Effector CD4-positive, alpha-beta T cell (primary cell): ENCODE results near the gene HDGFL2.

Source experiments
- DNase-seq: peaks from one replicate; pipeline ENCODE4 v3.0.0-alpha.2; 2020

The HDGFL2 gene

DNA sequence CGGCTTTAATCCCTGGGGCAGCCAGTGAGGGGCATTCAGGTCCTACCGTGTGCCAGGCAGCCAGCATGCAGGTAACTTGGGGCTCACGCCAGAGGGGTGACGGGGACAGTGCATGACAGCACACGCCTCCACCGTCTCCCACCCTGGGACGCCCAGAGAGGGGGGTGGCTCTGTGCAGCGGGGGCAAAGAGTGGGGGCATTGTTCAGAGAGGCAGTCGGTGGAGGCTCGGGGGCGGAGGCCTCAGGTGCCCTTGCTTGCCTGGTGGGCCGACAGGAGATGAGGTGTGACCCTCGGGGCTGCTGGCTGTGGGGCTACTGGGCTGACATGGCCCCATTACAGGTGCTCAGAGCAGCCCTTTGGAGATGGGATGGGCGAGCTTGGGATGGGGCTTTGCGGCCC, 27.8 kb downstream of the HDGFL2 start:
- no peak for DNase-seq

DNA sequence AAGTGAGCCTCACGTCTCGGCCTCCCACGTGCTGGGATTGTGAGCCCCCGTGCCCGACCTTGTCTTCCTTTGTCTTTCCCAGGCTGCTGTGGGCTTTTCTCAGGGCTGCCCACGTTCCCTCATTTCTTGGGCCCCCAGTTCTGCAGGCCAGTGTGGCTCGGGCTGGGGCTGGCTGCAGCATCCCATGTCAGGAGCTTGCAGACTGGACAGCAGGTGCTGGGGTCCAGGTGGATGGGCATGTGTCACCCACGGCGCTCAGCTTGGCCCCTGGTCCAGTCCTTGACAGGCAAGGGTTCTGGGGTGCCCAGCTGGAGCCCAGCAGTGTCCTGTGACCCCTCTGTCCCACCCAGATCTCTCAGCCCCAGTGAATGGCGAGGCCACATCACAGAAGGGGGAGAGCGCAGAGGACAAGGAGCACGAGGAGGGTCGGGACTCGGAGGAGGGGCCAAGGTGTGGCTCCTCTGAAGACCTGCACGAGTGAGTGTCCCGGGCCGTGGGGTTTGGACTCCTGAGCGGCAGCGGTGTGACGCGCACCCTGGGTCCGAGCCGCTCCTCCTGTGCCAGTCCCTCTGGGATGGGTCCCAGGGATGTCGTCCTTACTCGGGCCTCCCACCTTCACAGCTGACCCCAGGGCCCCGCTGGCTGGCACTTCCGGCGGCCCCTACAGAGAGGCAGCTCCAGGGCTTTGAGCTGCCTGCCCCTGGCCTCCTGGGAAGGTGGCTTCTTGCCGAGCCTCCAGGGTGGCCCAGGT, 28.9 kb downstream of the HDGFL2 start:
- no peak for DNase-seq

DNA sequence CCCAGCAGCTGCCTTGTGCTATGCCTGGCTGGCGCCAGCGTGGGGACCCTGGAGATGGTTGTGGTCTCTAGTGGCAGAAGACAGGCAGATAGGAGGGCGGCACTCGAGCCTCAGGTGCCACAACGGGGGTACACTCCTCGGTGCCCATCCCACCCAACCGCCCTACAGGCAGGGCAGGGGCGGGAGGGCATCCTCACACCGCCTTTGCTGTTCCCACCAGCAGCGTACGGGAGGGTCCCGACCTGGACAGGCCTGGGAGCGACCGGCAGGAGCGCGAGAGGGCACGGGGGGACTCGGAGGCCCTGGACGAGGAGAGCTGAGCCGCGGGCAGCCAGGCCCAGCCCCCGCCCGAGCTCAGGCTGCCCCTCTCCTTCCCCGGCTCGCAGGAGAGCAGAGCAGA, 29.6 kb downstream of the HDGFL2 start:
- DNase-seq: no peak

DNA sequence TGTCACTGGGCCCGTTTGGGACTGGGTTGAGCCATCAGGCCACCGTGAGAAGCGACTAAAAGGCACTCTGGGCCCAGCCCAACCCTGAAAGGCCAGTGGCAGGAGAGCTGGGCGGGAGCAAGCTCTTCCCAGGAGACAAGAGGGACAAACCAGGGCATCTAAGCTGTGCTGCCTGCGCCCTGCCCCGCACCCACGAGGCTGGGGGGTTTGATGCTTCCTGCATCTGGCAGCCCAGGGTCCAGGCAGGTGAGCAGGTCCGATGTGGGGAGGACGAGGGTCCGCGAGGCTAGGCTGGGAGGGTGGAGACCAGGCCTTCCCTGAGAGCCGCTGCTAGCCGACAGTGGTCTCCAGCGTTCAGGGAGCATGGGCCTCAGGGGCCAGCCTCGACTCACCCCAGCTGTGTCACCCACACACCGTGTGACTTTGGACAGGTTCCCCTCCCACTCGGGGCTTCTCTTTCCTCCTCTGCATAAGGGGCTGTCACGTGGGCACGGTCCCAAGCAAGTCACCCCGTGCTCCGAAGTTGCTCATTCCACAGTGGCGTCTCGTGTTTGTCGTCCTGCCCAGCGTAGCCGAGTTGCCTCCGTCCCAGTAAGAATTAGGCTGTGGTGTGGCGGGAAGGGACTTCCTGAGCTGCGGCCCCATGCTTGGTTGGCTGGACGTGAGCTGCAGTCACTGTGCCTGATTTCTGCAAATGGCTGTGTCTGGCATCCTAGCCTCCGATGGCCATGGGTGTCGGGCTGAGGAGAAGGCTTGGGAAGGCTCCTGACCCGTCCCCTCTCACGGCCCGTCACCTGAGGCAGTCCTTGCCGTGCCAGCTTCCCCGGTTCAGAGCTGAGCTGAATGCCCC, 30.4 kb downstream of the HDGFL2 start:
- no peak for DNase-seq

DNA sequence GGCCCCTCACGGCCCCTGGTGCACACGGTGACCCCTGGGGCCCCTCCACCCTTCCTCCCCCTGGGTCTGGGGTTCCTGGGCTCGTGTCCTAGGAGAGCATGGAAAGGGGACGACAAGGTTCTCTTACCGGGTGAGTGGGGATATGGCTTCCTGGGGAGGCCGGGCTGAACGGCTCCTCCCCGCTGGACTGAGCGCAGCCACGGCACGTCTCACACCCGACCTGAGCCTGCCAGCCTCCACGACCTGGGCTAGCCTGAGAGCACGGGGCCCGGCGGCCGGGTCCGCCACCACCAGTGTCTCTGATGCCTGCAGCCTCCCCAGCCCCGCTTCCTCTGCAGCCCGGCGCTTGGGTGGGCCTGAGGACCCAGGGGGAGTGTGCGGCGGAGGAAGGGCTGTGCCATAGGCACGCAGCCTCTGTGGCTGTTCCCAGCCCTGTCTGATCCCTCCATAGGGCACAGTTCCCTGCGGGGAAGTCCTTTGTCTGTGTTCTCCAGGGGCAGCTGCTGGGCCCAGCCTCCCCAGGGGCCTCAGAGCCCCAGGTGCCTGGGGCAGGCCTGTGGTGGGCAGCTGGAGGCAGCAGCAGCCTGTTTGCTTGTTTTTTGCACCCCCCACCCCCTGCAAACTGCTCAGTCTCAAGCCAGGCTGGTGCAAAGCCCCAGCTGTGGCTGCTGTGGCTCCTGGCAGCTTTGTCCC, 31.2 kb downstream of the HDGFL2 start:
- no peak for DNase-seq

DNA sequence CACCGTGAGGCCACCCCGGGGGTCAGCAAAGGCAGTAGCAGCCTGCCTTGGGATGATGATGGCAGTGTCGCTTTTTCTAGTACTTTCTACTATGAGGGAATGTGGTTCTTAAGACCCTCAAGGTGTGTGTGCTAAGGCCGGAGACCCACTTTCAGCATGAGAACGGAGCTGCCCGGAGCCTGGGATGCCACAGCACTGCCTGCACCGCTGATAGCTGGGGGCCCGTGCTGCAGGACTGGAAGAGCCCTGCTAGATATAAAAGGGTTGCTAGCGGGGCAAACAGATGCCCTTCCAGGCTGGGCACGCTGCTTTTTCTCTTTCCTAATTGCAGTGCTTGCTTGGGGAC, 31.7 kb downstream of the HDGFL2 start:
- DNase-seq: no peak

DNA sequence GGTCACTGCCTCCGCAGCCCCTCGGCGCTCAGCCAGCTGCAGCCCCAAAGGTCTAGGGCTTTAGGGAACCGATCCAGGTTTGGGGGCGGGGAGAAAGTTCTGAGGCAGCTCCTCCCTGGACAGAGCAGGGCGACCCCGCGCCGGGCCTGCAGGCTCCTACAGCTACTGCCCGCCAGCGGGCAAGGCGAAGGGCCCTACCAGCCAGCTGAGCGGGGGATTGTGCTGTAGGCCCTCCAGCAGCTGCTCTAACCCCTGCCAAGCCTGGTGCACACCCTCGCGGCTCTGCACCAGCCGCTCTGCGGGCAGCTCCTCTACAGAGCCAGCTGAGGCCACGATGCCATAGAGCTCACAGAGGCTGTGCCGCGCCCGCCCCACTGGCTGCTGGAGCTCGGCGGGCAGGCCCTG, 32.2 kb downstream of the HDGFL2 start:
- no peak for DNase-seq

DNA sequence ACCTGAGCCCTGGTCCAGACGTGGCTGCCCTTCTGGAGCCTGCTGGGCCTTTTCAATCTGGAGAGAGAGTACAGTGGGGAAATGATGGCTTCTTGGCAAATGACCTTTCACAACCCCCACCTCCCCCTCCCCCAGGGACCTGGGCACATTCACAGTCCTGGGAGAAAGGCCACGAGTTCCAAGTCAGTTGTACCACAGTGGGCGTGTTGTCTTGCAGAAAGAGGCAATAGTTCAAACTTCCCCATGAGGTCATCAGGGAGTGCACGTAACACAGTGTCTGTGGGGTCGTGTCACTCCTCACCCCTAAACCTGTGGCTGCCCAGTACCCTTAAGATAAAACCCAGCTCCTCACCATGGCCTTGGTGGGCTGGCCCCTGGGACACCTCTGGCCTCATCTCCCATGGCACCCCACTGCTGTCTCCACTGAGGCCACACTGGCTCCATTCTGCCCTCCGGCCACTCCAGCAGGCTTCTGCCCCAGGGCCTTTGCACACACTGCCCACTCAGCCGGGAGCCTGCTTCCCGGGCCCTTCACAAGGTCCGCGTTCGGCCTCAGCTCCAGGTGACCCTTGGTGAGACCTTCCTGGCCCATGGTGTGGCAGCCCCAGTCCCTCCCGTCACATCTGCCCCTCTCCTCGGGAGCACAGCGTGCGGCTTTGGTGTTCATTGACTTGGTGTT, 32.9 kb downstream of the HDGFL2 start:
- no peak for DNase-seq

DNA sequence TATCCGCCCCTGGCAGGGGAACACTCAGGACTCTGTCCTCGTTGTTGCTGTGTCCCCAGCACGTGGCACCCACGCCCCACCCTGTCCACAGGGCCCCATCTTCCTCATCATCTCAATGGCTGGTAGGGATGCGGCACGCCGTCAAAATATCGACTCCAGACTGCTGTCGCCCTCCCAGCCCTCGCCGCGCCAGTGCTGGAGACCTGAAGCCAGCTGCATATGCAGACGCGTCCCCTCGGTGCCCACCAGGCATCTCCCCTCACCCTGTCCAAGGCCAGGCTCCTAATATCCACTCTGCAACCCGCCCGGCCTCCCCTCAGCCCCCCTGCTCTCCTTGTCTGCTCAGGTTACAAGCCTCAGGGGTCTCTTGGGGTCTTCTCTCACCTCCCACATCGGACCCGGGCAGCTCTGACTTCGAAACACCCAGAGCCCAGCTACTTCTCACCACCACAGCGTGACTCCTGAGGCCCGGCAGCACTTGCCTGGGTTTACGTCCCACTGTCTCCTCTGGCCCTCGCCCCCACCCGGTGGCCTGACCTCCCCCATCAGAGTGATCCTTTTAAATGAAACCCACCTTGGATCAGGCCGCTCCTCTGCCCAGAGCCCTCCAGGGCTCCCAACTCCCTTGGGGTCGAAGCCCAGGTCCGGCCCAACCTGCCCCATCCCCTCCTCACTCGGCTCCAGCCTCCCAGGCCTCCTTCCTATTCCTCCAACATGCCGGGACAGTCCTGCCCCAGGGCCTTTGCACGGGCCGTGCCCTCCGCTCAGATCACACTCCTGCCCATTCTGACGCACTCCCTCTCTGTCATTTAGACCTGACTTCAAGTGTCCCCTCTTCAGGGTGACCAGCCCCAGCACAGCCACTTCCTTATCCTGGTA, 33.7 kb downstream of the HDGFL2 start:
- DNase-seq: no peak

DNA sequence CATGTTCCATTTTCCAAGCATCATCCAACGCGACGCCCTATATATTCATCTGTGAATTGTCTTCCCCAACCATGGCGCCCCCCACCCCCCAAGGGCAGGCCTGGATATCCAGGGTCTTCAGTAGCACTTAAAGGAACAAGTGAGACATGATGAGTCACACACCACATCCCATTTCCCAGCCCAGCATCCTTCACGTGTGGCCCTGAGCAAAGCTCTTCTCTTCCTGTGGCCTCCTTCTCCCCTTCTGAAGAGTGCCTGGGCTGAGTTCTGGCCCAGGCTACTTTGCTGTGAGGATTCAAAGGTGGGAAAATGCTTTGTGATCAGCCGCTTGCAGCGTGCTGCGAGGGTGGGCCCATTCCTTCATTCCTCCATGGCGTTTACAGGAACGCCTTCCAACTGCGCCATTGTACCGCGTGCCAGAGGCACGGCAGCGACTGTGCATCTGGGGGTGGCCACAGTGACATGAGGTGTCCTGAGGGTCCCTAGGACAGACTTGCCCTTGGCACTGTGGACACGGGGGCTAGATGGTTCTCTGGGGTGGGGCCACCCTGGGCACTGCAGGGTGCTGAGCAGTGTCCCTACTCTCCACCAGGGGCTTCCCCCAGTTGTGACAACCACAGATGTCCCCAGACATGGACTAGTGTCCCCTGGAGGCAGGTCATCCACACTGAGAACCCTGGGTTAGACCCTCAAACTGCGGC, 34.5 kb downstream of the HDGFL2 start:
- no peak for DNase-seq

DNA sequence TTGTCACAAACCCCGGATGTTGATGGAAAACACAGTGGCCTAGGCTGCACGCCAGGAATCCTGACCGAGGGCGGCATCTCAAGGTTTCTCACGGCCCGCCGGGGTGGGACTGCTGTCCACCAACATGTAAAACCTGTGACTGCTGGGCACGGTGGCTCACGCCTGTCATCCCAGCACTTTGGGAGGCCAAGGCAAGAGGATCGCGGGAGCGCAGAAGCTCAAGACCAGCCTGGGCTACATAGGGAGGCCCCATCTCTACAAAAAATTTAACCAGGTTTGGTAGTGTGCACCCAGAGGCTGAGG, 35.0 kb downstream of the HDGFL2 start:
- DNase-seq: no peak

DNA sequence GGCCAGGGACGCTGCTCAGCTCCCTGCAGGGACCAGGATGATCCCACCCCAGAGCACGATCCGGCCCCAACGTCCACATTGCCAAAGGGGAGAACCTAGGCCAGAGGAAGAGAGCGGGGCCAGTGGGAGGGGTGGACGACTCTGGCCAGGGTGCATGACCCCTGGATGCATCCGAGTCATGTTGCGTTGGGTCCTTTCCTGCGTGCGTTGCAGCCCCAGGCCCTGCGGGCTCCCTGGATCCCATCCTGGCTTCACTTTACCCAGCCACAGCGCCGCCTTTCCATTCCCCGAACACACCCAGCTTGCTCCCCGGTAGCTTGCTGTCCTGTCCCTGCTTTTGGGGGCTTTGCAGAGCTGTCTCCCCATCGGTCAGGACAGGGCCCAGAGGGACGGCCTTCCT, 35.7 kb downstream of the HDGFL2 start:
- no peak for DNase-seq

DNA sequence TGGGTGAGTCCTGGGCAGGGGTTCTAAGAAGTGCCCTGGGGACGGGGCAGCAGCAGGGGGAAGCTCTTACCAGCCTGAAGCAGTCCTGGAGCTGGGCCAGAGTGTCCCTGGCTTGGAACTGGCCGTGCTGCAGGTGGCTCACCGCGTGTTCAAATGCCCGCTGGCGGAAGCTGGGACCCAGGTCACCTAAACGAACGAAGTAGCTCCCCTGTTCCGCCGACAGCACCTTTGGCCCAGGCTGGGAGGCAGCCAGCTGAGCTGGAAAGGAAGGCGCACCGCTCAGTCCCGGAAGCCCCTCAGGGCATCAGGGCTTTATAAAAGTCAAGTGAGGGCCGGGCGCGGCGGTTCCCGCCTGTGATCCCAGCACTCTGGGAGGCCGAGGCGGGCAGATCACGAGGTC, 36.6 kb downstream of the HDGFL2 start:
- no peak for DNase-seq

DNA sequence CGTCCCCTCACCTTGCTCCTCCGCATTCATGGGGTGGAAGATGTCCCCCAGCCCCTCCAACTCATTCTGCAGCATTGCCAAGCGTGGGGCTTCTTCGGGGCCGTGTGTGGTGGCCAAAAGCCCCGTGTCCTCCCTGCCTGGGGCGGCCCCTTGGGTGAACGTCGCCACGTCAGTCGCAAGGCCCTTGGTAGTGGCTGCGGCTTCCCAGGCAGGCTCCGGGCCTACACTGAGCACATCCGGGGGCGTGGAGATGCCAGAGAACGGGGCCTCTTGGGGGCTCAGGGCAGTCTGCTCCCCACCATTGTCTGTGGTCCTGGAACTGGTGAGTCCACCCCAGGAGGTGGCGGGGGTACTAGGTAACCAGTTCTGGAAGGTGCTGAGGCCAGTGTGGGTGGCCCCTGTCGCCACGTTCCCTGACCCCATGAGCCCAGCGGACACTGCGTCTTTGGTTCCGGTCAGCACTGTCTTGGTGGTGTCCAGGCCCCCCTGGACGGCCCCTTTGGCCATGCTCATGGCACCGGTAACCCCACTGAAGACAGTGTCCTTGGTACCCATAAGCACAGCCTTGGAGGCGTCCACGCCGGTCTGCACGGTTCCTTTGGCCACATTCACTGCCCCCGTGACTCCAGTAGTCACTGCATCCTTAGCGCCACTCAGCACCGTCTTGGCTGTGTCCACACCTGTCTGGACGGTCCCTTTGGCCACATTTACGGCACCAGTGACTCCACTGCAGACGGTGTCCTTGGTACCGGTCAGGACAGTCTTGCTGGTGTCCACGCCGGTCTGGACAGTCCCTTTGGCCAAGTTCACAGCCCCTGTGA, 38.5 kb downstream of the HDGFL2 start:
- no peak for DNase-seq

DNA sequence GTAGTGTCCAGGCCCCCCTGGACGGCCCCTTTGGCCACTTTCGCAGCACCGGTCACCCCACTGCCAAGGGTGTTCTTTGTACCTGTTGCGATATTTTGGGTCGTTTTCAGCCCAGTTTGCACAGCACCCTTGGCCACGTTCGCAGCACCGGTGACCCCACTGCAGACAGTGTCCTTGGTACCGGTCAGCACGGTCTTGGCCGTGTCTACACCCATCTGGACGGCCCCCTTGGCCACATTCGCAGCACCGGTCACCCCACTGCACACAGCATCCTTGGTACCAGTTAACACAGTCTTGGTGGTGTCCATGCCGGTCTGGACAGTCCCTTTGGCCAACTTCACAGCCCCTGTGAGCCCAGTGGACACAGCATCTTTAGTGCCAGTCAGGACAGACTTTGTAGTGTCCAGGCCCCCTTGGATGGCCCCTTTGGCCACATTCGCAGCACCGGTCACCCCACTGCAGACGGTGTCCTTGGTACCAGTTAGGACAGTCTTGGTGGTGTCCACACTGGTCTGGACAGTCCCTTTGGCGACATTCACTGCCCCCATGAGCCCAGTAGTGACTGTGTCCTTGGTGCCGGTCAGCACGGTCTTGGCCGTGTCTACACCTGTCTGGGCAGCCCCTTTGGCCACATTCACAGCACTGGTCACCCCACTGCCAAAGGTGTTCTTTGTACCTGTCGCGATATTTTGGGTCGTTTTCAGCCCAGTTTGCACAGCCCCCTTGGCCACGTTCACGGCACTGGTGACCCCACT, 39.4 kb downstream of the HDGFL2 start:
- DNase-seq: no peak

DNA sequence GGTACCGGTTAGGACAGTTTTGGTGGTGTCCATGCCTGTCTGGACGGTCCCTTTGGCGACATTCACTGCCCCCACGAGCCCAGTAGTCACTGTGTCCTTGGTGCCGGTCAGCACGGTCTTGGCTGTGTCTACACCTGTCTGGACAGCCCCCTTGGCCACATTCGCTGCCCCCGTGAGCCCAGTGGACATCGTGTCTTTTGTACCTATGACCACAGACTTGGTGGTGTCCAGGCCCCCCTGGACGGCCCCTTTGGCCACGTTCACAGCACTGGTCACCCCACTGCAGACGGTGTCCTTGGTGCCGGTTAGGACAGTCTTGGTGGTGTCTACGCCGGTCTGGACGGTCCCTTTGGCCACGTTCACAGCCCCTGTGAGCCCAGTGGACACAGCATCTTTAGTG, 40.0 kb downstream of the HDGFL2 start:
- DNase-seq: no peak

DNA sequence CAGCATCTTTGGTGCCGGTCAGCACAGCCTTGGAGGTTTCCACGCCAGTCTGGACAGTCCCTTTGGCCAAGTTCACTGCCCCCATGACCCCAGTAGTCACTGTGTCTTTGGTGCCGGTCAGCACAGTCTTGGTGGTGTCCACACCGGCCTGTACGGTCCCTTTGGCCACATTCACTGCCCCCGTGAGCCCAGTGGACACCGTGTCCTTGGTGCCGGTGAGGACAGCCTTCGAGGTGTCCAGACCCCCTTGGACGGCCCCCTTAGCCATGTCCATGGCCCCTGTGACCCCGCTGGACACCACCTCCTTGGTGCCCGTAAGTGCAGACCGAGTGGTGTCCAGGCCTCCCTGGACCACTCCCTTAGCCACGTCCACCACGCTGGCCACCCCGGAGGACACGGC, 41.2 kb downstream of the HDGFL2 start:
- no peak for DNase-seq

DNA sequence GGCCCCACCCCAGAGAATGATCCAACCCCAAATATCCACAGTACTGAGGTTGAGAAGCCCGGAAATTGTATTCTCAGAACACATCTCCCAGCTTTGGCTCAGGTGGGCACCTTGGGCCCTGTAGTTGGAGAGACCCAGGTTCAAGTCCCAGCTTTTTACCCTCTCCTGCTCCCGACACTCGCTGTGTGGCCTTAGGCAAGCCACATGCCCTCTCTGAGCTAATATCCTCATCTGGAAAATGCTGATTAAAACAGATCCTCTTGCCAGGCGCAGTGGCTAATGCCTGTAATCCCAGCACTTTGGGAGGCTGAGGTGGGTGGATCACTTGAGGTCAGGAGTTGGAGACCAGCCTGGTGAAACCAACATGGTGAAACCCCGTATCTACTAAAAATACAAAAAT, 43.6 kb downstream of the HDGFL2 start:
- DNase-seq: no peak

DNA sequence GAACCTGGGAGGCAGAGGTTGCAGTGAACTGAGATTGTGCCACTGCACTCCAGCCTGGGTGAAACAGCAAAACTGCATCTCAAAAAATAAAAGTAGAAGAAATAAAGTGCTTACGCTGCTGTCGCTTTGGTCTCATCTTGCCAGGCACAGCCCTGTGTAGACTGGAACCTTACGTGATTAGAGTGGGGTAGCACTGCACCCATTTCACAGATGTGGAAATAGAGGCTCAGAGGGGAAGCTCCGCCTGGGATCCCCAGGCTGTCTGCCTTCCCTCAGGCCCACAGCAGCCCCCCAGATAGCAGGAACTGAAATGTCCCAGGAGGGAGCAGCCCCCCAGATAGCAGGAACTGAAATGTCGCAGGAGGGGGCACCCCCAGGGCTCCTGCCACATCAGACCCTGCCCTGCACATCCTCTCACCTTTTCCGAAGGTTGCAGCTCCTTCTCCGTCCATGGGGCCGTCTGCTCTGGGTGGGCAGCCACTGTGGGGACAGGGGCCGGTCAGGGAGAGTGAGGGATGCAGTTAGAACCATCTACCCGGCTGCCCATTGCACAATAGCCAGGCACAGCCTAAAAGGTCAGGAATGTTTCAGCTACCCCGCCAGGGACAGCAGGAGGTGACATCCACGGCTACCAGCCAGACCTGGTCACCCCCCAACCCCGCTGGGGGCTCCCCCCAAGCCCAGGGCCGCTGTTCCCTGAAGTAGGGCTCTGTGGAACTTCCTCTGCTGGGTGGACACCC, 44.3 kb downstream of the HDGFL2 start:
- no peak for DNase-seq
